Natural killer cell (primary cell): ENCODE results near the gene NFX1. TPM values are rescaled to one million over a fixed set of nuclear protein-coding genes. Genes with fewer than 3 reads are reported as not detected.
"Not testable (repeated sequence)": the region's sequence is repeated elsewhere in the genome, so short reads cannot be mapped to it uniquely, and the experiment has no call there.

Experiments used
- ATAC-seq, 3 donors: fragments of 150-1000 bp in 2 of 3; fragments of 200-7000 bp in 1 of 3; cut with Tn5 transposase; 1 replicate in 1 of 3; 2 replicates in 2 of 3; pipeline ENCODE4 v1.10.0; 2021; ENCODE audit warnings: mild to moderate bottlenecking in 2 of 3, moderate library complexity in 2 of 3
- DNase-seq, 2 donors: peaks; one replicate each; pipeline versions ENCODE4 v3.0.0 to v3.0.0-alpha.2; 2013 to 2021; ENCODE audit warnings: mixed read lengths in 1 of 2
- H3K27ac ChIP-seq: one replicate; pipeline ENCODE4 v1.5.1; 2013; ENCODE audit warnings: mild to moderate bottlenecking, low read length
- H3K27me3 ChIP-seq: one replicate; pipeline ENCODE4 v1.6.1; 2013; ENCODE audit warnings: low read length; ENCODE audit not compliant: control insufficient read depth, insufficient read depth
- H3K36me3 ChIP-seq: one replicate; pipeline ENCODE4 v1.6.1; 2013; ENCODE audit warnings: low read length; ENCODE audit not compliant: control insufficient read depth, insufficient read depth
- H3K4me1 ChIP-seq: one replicate; pipeline ENCODE4 v1.6.1; 2013; ENCODE audit warnings: low read length; ENCODE audit not compliant: control insufficient read depth, insufficient read depth
- H3K4me3 ChIP-seq: one replicate; pipeline ENCODE4 v1.5.1; 2013; ENCODE audit warnings: low read length
- H3K9me3 ChIP-seq: one replicate; pipeline ENCODE4 v1.6.1; 2013; ENCODE audit warnings: low read length; ENCODE audit not compliant: control insufficient read depth, insufficient read depth
- H3K27ac Mint-ChIP-seq, 2 donors: one replicate each; pipeline ENCODE4 v1.8.0; 2022; ENCODE audit warnings: mild to moderate bottlenecking in 2 of 2, mixed read lengths in 2 of 2, moderate library complexity in 1 of 2
- H3K27me3 Mint-ChIP-seq, 2 donors: one replicate each; pipeline ENCODE4 v1.8.0; 2022; ENCODE audit warnings: low read depth in 2 of 2, mixed read lengths in 2 of 2
- H3K36me3 Mint-ChIP-seq: one replicate; pipeline ENCODE4 v1.8.0; 2022; ENCODE audit warnings: mixed read lengths
- H3K4me1 Mint-ChIP-seq, 2 donors: one replicate each; pipeline ENCODE4 v1.8.0; 2022; ENCODE audit warnings: mixed read lengths in 2 of 2
- H3K4me3 Mint-ChIP-seq: one replicate; pipeline ENCODE4 v1.8.0; 2022; ENCODE audit warnings: mild to moderate bottlenecking, moderate library complexity, mixed read lengths
- H3K9me3 Mint-ChIP-seq, 2 donors: one replicate each; pipeline ENCODE4 v1.8.0; 2022; ENCODE audit warnings: mixed read lengths in 2 of 2
- WGBS: methylation state at CpG from one replicate; pipeline ENCODE4 v1.1.7; 2013; ENCODE audit warnings: missing lambda C conversion rate; ENCODE audit not compliant: insufficient coverage; 5-methylcytosine and 5-hydroxymethylcytosine counted together
- intact Hi-C: fragments of 100-400 bp; cut with micrococcal nuclease; formaldehyde crosslinking; loops from one replicate; pipeline ENCODE4 v1.14.2; 2022
- total RNA-seq, 4 donors: library from RNA; stranded (reverse); fragments of 120-200 nt in 1 of 4; gene quantifications; one replicate each; pipeline versions ENCODE4 v1.2.3 to v1.2.4, GENCODE V29; 2013 to 2022
- TF ChIP-seq, protein P1 (sequence below): fragments of 200-600 bp; IDR thresholded peaks from one replicate; pipeline ENCODE4 v1.8.0; 2022; ENCODE audit warnings: antibody characterized with exemption

Gene NFX1
- total RNA-seq, 3 donors from 2014 or later (not counting 1 experiment from before 2014, with no cell fraction given), result 33.0 to 38.8 (median 38.5) TPM

DNA sequence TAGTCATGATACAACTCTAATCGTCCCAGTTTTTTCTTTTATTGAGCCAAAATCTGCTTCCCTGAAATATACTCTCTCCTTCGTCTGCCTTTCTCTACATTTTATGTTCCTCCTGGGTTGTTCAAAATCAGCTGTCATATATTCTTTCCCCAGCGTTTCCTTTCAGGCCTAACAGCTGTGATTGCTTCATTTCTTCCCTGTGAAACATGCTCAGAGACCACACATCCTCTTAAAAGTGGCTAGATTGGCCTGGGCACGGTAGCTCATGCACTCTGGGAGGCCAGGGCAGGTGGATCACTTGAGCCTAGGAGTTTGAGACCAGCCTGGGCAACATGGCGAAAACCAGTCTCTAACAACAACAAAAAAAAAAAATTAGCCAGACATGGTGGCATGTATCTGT is 25.1 kb downstream of the NFX1 start:
- H3K27ac ChIP-seq, result no peak overlapping the region
- ATAC-seq, result no peak
- 70% methylated on average over 4 of the region's 5 CpGs for WGBS
- H3K4me3 ChIP-seq, result no peak overlapping the region
- intact Hi-C loops, result no loop called here
- Mint-ChIP-seq H3K9me3 (no peaks in the 10 kb centered on the region), H3K27ac (no peak overlapping the region), H3K27me3 (no peaks in the 10 kb centered on the region), H3K4me1 (peaks cover 0 to 3% of the 10 kb centered on the region in 2 donors), H3K36me3 (peaks cover 44% of the 10 kb centered on the region), H3K4me3 (no peak overlapping the region)
- TF ChIP-seq, protein P1, sequence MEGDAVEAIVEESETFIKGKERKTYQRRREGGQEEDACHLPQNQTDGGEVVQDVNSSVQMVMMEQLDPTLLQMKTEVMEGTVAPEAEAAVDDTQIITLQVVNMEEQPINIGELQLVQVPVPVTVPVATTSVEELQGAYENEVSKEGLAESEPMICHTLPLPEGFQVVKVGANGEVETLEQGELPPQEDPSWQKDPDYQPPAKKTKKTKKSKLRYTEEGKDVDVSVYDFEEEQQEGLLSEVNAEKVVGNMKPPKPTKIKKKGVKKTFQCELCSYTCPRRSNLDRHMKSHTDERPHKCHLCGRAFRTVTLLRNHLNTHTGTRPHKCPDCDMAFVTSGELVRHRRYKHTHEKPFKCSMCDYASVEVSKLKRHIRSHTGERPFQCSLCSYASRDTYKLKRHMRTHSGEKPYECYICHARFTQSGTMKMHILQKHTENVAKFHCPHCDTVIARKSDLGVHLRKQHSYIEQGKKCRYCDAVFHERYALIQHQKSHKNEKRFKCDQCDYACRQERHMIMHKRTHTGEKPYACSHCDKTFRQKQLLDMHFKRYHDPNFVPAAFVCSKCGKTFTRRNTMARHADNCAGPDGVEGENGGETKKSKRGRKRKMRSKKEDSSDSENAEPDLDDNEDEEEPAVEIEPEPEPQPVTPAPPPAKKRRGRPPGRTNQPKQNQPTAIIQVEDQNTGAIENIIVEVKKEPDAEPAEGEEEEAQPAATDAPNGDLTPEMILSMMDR, result no peak
- no peaks in the 10 kb centered on the region for H3K4me1 ChIP-seq
- DNase-seq, result no peak
- H3K27me3 ChIP-seq, result no peaks in the 10 kb centered on the region
- peaks cover 73% of the 10 kb centered on the region for H3K36me3 ChIP-seq
- H3K9me3 ChIP-seq, result no peaks in the 10 kb centered on the region

DNA sequence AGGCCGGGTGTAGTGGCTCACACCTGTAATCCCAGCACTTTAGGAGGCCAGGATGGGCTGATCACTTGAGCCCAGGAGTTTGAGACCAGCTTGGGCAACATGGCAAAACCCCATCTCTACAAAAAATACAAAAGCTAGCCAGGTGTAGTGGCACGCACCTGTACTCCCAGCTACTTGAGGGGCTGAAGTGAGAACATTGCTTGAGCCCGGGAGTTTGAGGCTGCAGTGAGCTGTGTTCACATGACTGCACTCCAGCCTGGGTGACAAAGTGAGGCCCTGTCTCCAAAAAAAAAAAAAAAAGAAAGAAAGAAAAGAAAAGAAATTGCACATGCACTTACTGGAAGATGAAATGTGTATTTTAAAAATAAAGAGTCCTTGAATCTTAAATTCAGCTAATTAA is 26.8 kb downstream of the NFX1 start:
- ATAC-seq, intact Hi-C loops, H3K4me3 ChIP-seq, H3K9me3 Mint-ChIP-seq, H3K9me3 ChIP-seq, H3K27ac Mint-ChIP-seq, H3K4me3 Mint-ChIP-seq, H3K27me3 Mint-ChIP-seq, H3K4me1 ChIP-seq, DNase-seq, H3K4me1 Mint-ChIP-seq, H3K27ac ChIP-seq, H3K27me3 ChIP-seq: not testable (repeated sequence)
- 97% methylated on average over 3 of the region's 3 CpGs for WGBS
- H3K36me3 Mint-ChIP-seq, result peaks cover 45% of the 10 kb centered on the region
- peaks cover 72% of the 10 kb centered on the region for H3K36me3 ChIP-seq

DNA sequence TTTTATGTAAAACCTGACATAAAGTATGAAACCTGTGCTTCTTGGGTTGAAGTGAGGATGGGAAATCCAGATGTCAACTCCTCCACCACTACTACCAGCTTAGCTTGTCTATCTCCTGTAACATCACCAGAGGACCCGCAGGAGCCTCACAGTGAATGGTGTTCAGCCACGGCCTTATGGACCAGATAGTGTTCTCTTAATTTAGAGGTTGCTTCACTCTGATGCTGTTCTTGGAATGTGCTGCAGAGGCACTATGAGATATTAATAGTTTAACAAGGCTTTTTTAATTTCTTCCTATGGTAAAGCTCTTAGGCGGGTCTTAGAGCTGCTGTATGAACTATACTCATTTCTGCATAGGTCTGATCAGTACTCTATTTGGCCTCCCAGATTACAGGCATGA is 27.9 kb downstream of the NFX1 start:
- no peak for DNase-seq
- Mint-ChIP-seq H3K4me3 (no peak overlapping the region), H3K4me1 (no peaks in the 10 kb centered on the region), H3K27ac (no peak overlapping the region), H3K9me3 (no peaks in the 10 kb centered on the region), H3K27me3 (no peaks in the 10 kb centered on the region), H3K36me3 (peaks cover 50% of the 10 kb centered on the region)
- intact Hi-C loops, result no loop called here
- peaks cover 73% of the 10 kb centered on the region for H3K36me3 ChIP-seq
- 97% methylated on average over 3 of the region's 3 CpGs for WGBS
- no peak overlapping the region for H3K27ac ChIP-seq
- no peaks in the 10 kb centered on the region for H3K9me3 ChIP-seq
- no peaks in the 10 kb centered on the region for H3K27me3 ChIP-seq
- no peak for ATAC-seq
- H3K4me3 ChIP-seq, result no peak overlapping the region
- H3K4me1 ChIP-seq, result no peaks in the 10 kb centered on the region
- TF ChIP-seq, protein P1, result no peak

DNA sequence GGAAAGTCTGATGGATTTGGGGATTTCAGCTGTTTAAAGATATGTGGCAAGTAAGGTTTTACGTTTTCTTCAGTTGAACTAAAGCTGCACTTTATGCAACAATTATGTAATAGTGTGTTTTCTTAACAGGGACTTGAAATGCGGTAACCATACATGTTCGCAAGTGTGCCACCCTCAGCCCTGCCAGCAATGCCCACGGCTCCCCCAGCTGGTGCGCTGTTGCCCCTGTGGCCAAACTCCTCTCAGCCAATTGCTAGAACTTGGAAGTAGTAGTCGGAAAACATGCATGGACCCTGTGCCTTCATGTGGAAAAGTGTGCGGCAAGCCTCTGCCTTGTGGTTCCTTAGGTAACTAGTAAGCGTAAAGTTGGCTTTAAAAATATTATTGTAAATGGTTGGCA is 28.5 kb downstream of the NFX1 start:
- no peak overlapping the region for H3K27ac ChIP-seq
- WGBS, result 94% methylated on average over 8 of the region's 8 CpGs
- H3K4me3 Mint-ChIP-seq, result no peak overlapping the region

More for the DNA sequence above, 28.5 kb downstream of the NFX1 start:
- H3K27ac Mint-ChIP-seq, result no peak overlapping the region
- Histone ChIP-seq H3K36me3 (peaks cover 71% of the 10 kb centered on the region), H3K27me3 (no peaks in the 10 kb centered on the region), H3K9me3 (no peaks in the 10 kb centered on the region), H3K4me1 (no peaks in the 10 kb centered on the region), H3K4me3 (no peak overlapping the region)
- DNase-seq, result no peak
- H3K4me1 Mint-ChIP-seq, result no peaks in the 10 kb centered on the region
- H3K27me3 Mint-ChIP-seq, result no peaks in the 10 kb centered on the region
- H3K9me3 Mint-ChIP-seq, result no peaks in the 10 kb centered on the region
- TF ChIP-seq, protein P1, result no peak
- intact Hi-C loops, result no loop called here
- ATAC-seq, result no peak
- peaks cover 46% of the 10 kb centered on the region for H3K36me3 Mint-ChIP-seq
